ENCODE data around the gene EXOC2. TPM values are rescaled to one million over a fixed set of nuclear protein-coding genes. Genes with fewer than 3 reads are reported as not detected.

Gene EXOC2
- total and polyA plus RNA-seq, 2 of the 13 experiments (the other 11 are each of a cell fraction or from before 2014, with no cell fraction given) = 12.6 to 22.9 TPM

DNA sequence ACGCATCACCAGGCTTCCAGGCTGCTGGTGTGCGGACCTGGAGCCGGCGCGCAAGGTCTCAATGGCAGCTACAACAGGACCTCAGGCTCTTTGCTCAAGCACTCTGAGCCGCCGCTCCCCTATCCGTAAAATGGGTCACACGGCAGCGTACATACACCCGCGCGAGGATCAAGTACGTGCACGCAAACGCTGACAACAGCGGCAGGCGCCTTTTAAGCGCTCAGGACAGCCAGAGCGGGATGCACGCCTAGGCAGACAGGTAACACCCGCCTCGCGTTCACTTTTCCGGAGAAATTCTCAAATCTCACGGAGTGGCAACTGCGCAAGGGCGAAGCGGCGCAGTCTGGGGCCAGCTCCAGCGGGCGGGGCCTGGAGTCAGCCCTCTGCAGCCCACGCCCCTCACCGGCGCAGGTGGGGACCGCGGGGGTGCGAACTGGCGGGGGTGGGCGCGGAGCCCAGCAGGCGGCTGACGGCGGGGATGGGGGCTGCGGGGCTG is 535 bp downstream of the EXOC2 start:
- CTCF ChIA-PET (ENCODE audit: low intra/inter-chr PET ratio, low total read pairs) = no interaction called here
- Histone ChIP-seq H2AFZ (ENCODE audit: low read length) (no peak overlapping the region), H3K4me3 (replicated peaks in 1 of 3; ENCODE audit: insufficient read depth in 1 of 3, low read depth in 2 of 3, low read length in 3 of 3) (peak overlapping the region; percentile 80 to 96 (median 91)), H3K27ac (ENCODE audit: extremely low read length, insufficient read depth, low read length) (peak overlapping the region; percentile 76), H3K79me2 (ENCODE audit: insufficient read depth, low read length) (peaks cover 25% of the 10 kb centered on the region), H3K36me3 (replicated peaks in 1 of 2; ENCODE audit: control insufficient read depth in 1 of 2, insufficient read depth in 2 of 2, low read length in 2 of 2) (no peaks in the 10 kb centered on the region; a peak in 1 of 5 replicates), H3K4me2 (ENCODE audit: low read depth, low read length) (peak overlapping the region; percentile 94), H4K20me1 (ENCODE audit: insufficient read depth, low read length) (no peaks in the 10 kb centered on the region), H3K27me3 (ENCODE audit: control insufficient read depth in 1 of 2, insufficient read depth in 2 of 2, low read length in 2 of 2) (peaks cover 3 to 5% of the 10 kb centered on the region in 2 experiments; a peak in 3 of 5 replicates), H3K9me3 (ENCODE audit: low read length) (no peaks in the 10 kb centered on the region), H3K9ac (ENCODE audit: insufficient read depth, low read depth, low read length) (peak overlapping the region; percentile 90), H3K4me1 (ENCODE audit: insufficient read depth, low read length) (peaks cover 19% of the 10 kb centered on the region)
- ATAC-seq = peak; percentile 86
- DNase-seq (ENCODE audit: low spot score) = peak; percentile 45
- POLR2A ChIA-PET = interaction anchor here (1.3 kb wide), 1 partner anchor 9 kb away, joined by 5 read pairs; no protein-coding TSS in a partner anchor
- in situ Hi-C loops (cut with HindIII; ENCODE audit: extremely low pct_ligation_motif_present, low pct_unique_long_range_greater_than_20kb) (no loop called here), intact Hi-C loops (cut with micrococcal nuclease; ENCODE audit: unreplicated experiment) (no loop called here)
- peak; percentile 74 for FAIRE-seq
- WGBS (ENCODE audit: low lambda C conversion rate) = 5% methylated on average over 5 of the region's 45 CpGs
- no TSS peak for BruUV-seq (replicated peaks)
- TF ChIP-seq, protein P1, sequence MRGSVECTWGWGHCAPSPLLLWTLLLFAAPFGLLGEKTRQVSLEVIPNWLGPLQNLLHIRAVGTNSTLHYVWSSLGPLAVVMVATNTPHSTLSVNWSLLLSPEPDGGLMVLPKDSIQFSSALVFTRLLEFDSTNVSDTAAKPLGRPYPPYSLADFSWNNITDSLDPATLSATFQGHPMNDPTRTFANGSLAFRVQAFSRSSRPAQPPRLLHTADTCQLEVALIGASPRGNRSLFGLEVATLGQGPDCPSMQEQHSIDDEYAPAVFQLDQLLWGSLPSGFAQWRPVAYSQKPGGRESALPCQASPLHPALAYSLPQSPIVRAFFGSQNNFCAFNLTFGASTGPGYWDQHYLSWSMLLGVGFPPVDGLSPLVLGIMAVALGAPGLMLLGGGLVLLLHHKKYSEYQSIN (CRISPR knock-in tag; IDR thresholded peaks at IDR 0.05; ENCODE audit: borderline replicate concordance) = no peak
- TF ChIP-seq HOXA7 (CRISPR knock-in tag; IDR thresholded peaks at IDR 0.05) (no peak), ZNF792 (CRISPR knock-in tag; IDR thresholded peaks at IDR 0.05) (no peak), ZNF816 (CRISPR knock-in tag; IDR thresholded peaks at IDR 0.05; ENCODE audit: borderline replicate concordance) (no peak), RFX3 (CRISPR knock-in tag; IDR thresholded peaks at IDR 0.05) (no peak), DR1 (CRISPR knock-in tag; IDR thresholded peaks at IDR 0.05) (peak; percentile 6; the same call in 1 of the 2 replicates), SNRNP70 (IDR thresholded peaks at IDR 0.05; ENCODE audit: low read depth, low read length) (no peak), ZNF530 (CRISPR knock-in tag; IDR thresholded peaks at IDR 0.05; ENCODE audit: low read depth) (no peak), RAD21 (CRISPR knock-in tag; IDR thresholded peaks at IDR 0.05) (no peak), HOXD1 (CRISPR knock-in tag; IDR thresholded peaks at IDR 0.05) (no peak), RBM39 (IDR thresholded peaks at IDR 0.05; ENCODE audit: low read depth, low read length, poor library complexity, severe bottlenecking) (no peak), NPAS2 (CRISPR knock-in tag; IDR thresholded peaks at IDR 0.05; ENCODE audit: borderline replicate concordance) (no peak), PTBP1 (IDR thresholded peaks at IDR 0.05; ENCODE audit: low read depth, low read length, poor library complexity, severe bottlenecking) (no peak), ZNF230 (CRISPR knock-in tag; IDR thresholded peaks at IDR 0.05) (peak; percentile 14; the same call in 1 of the 2 replicates), ZFP36L2 (CRISPR knock-in tag; IDR thresholded peaks at IDR 0.05) (no peak), ZNF335 (CRISPR knock-in tag; IDR thresholded peaks at IDR 0.05) (no peak), RBFOX2 (IDR thresholded peaks at IDR 0.05; ENCODE audit: low read depth, low read length) (no peak)
- TF ChIP-seq, protein P2, sequence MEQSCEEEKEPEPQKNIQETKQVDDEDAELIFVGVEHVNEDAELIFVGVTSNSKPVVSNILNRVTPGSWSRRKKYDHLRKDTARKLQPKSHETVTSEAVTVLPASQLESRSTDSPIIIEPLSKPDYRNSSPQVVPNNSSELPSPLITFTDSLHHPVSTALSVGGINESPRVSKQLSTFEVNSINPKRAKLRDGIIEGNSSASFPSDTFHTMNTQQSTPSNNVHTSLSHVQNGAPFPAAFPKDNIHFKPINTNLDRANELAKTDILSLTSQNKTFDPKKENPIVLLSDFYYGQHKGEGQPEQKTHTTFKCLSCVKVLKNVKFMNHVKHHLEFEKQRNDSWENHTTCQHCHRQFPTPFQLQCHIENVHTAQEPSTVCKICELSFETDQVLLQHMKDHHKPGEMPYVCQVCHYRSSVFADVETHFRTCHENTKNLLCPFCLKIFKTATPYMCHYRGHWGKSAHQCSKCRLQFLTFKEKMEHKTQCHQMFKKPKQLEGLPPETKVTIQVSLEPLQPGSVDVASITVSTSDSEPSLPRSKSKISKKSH (CRISPR knock-in tag; IDR thresholded peaks at IDR 0.05; ENCODE audit: borderline replicate concordance) = peak; percentile 70
- TF ChIP-seq, protein P3, sequence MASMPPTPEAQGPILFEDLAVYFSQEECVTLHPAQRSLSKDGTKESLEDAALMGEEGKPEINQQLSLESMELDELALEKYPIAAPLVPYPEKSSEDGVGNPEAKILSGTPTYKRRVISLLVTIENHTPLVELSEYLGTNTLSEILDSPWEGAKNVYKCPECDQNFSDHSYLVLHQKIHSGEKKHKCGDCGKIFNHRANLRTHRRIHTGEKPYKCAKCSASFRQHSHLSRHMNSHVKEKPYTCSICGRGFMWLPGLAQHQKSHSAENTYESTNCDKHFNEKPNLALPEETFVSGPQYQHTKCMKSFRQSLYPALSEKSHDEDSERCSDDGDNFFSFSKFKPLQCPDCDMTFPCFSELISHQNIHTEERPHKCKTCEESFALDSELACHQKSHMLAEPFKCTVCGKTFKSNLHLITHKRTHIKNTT (CRISPR knock-in tag; IDR thresholded peaks at IDR 0.05) = no peak
- TF ChIP-seq, protein P4, sequence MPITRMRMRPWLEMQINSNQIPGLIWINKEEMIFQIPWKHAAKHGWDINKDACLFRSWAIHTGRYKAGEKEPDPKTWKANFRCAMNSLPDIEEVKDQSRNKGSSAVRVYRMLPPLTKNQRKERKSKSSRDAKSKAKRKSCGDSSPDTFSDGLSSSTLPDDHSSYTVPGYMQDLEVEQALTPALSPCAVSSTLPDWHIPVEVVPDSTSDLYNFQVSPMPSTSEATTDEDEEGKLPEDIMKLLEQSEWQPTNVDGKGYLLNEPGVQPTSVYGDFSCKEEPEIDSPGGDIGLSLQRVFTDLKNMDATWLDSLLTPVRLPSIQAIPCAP (CRISPR knock-in tag; IDR thresholded peaks at IDR 0.05; ENCODE audit: low read depth) = no peak
- TF ChIP-seq, protein P5, sequence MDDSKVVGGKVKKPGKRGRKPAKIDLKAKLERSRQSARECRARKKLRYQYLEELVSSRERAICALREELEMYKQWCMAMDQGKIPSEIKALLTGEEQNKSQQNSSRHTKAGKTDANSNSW (CRISPR knock-in tag; IDR thresholded peaks at IDR 0.05; ENCODE audit: borderline replicate concordance) = no peak

Data from HepG2 (cell line).